ENCODE data around the gene PRICKLE4. TPM values are rescaled to one million over a fixed set of nuclear protein-coding genes. Genes with fewer than 3 reads are reported as not detected.

PRICKLE4 gene
- total and polyA plus RNA-seq, 2 of the 4 experiments (the other 2 are of a cell fraction) = 0.72 TPM; not detected in 1

GRCh38 chr6:41777551-41778285 is 2.9 kb upstream of the PRICKLE4 start:
- Histone ChIP-seq H2BK5ac (ENCODE audit: low read depth, low read length, poor library complexity, severe bottlenecking) (no peak overlapping the region), H4K8ac (ENCODE audit: low read depth in 2 of 2, low read length in 2 of 2) (no peak overlapping the region), H3K4me2 (ENCODE audit: low read depth, low read length) (no peak overlapping the region), H3K9me1 (ENCODE audit: insufficient read depth, low read length) (no peaks in the 10 kb centered on the region), H4K20me1 (ENCODE audit: insufficient read depth, low read length) (no peaks in the 10 kb centered on the region), H4K5ac (ENCODE audit: low read depth, low read length) (no peak overlapping the region), H3K18ac (ENCODE audit: low read depth, low read length) (no peak overlapping the region), H3K9ac (ENCODE audit: low read depth, low read length) (no peak overlapping the region), H2AK5ac (ENCODE audit: low read depth, low read length) (no peak overlapping the region), H2BK20ac (ENCODE audit: low read depth, low read length) (no peak overlapping the region), H2BK15ac (ENCODE audit: low read depth, low read length) (no peak overlapping the region), H3K36me3 (ENCODE audit: control insufficient read depth, insufficient read depth, low read length) (peaks cover 20% of the 10 kb centered on the region), H3K27me3 (ENCODE audit: control insufficient read depth, insufficient read depth, low read length) (no peaks in the 10 kb centered on the region), H3K27ac (ENCODE audit: insufficient read depth, low read length) (no peak overlapping the region), H2AK9ac (replicated peaks; ENCODE audit: low read depth, low read length, poor library complexity) (no peak overlapping the region), H3K4me1 (ENCODE audit: control insufficient read depth, insufficient read depth, low read length) (peaks cover 9% of the 10 kb centered on the region), H2BK120ac (ENCODE audit: low read depth, low read length) (no peak overlapping the region), H3K79me1 (ENCODE audit: low read depth in 1 of 2, low read length in 2 of 2) (peaks cover 10 to 24% of the 10 kb centered on the region in 2 experiments), H3K4ac (ENCODE audit: low read depth, low read length) (no peak overlapping the region), H3K23ac (ENCODE audit: low read depth, low read length) (no peak overlapping the region), H2AFZ (replicated peaks; ENCODE audit: low read length, poor library complexity) (no peak overlapping the region), H3K56ac (ENCODE audit: extremely low read depth, insufficient read depth, low read length) (no peak overlapping the region), H3K9me3 (ENCODE audit: control insufficient read depth, insufficient read depth, low read length) (no peaks in the 10 kb centered on the region), H3K4me3 (ENCODE audit: insufficient read depth, low read depth, low read length) (no peak overlapping the region), H3K14ac (replicated peaks; ENCODE audit: low read depth, low read length) (no peak overlapping the region), H4K91ac (ENCODE audit: insufficient read depth, low read depth, low read length) (no peak overlapping the region)
- POLR2A ChIA-PET (ENCODE audit: unreplicated experiment) = no interaction called here
- DNase-seq (no peak), ATAC-seq (ENCODE audit: low read depth) (no peak)
- TF ChIP-seq RAD21 (IDR thresholded peaks at IDR 0.05; ENCODE audit: low read length) (no peak), MAZ (IDR thresholded peaks at IDR 0.05; ENCODE audit: borderline replicate concordance, low read depth, low read length) (no peak), RFX5 (IDR thresholded peaks at IDR 0.05; ENCODE audit: low read depth, low read length) (no peak), NFE2L2 (IDR thresholded peaks at IDR 0.05; ENCODE audit: low read depth, low read length) (no peak)
- BruUV-seq (replicated peaks) = no TSS peak
- intact Hi-C loops (cut with micrococcal nuclease) = loop anchor here (5.0 kb wide), 1 partner anchor 80 kb away; no protein-coding TSS in a partner anchor
- no CpG with 5 or more reads among the region's 5 CpGs for WGBS, 2 experiments (ENCODE audit: extremely low coverage in 2 of 2, insufficient read length in 1 of 2)
- dilution Hi-C loops (cut with HindIII; ENCODE audit: low sequenced_read_pairs, unreplicated experiment) = no loop called here
- CTCF ChIA-PET = no interaction called here
- in situ Hi-C loops (cut with MboI; ENCODE audit: low sequenced_read_pairs) = no loop called here
